HCT116 (cell line): ENCODE results near the gene CDH7. TPM values are rescaled to one million over a fixed set of nuclear protein-coding genes. Genes with fewer than 3 reads are reported as not detected.

Source experiments
- ATAC-seq: fragments of 200-7000 bp; cut with Tn5 transposase; 2 replicates; pipeline ENCODE4 v1.9.1; 2020; ENCODE audit warnings: mild to moderate bottlenecking, moderate library complexity
- BruUV-seq: library from RNA; stranded (reverse); fragments of 400-500 nt; replicated peaks from 2 replicates; lab custom pipeline; 2021; lab: Mats Ljungman, UMichigan
- CTCF ChIA-PET: fragments of 300-600 bp; sonication (Branson Sonifier 250); formaldehyde crosslinking; loops from one replicate; lab custom pipeline; 2021; ENCODE audit warnings: antibody characterized with exemption; lab: Charles Lee
- POLR2A ChIA-PET: fragments of 300-600, 350-600 bp; sonication (Branson Sonifier 250); formaldehyde crosslinking; loops from one replicate; lab custom pipeline; 2021; ENCODE audit warnings: antibody characterized with exemption; lab: Charles Lee
- RAD21 ChIA-PET, 2 experiments: fragments of 300-600 bp; sonication (Branson Sonifier 250); formaldehyde crosslinking; loops; one replicate each; lab custom pipeline; 2023; ENCODE audit warnings: low total read pairs in 2 of 2; ENCODE audit not compliant: uncharacterized antibody in 2 of 2, unreplicated experiment in 2 of 2, low non-redundant PET in 1 of 2; lab: Charles Lee
- DNase-seq: peaks from one replicate; pipeline ENCODE4 v3.0.0-alpha.2; 2010; ENCODE audit warnings: low read depth, low spot score
- H2AFZ ChIP-seq: fragments of 200-600 bp; shearing (Covaris generic), sonication (generic); 2 replicates; pipeline ENCODE4 v1.6.1; 2017; ENCODE audit warnings: low read depth, mixed run types, mixed read lengths, antibody characterized with exemption, low read length; ENCODE audit not compliant: poor library complexity, severe bottlenecking
- H3K27ac ChIP-seq: 2 replicates; pipeline ENCODE4 v1.5.1; 2012; ENCODE audit warnings: low read depth, low read length
- H3K27me3 ChIP-seq: fragments of 200-600 bp; sonication (generic); 2 replicates; pipeline ENCODE4 v1.6.1; 2016; ENCODE audit warnings: mixed run types, low read length, mixed read lengths; ENCODE audit not compliant: insufficient read depth
- H3K36me3 ChIP-seq, 2 experiments: fragments of 200-500 bp in 1 of 2; fragments of 200-600 bp in 1 of 2; sonication (Bioruptor generic) in 1 of 2; sonication (generic) in 1 of 2; 2 replicates each; pipeline versions ENCODE4 v1.5.1 to v1.6.1; 2014 to 2016; ENCODE audit warnings: low read length in 2 of 2, inconsistent platforms in 1 of 2, mixed read lengths in 1 of 2, mixed run types in 1 of 2; ENCODE audit not compliant: insufficient read depth in 2 of 2, control insufficient read depth in 1 of 2
- H3K4me1 ChIP-seq, 2 experiments: fragments of 200-600 bp in 1 of 2; sonication (generic) in 1 of 2; 2 replicates each; pipeline versions ENCODE4 v1.5.1 to v1.6.1; 2012 to 2017; ENCODE audit warnings: low read length in 2 of 2, inconsistent platforms in 1 of 2, mild to moderate bottlenecking in 1 of 2, mixed read lengths in 1 of 2, mixed run types in 1 of 2, moderate library complexity in 1 of 2; ENCODE audit not compliant: insufficient read depth in 2 of 2, control insufficient read depth in 1 of 2
- H3K4me2 ChIP-seq: fragments of 200-600 bp; sonication (generic); 2 replicates; pipeline ENCODE4 v1.6.1; 2017; ENCODE audit warnings: mixed run types, low read length, mixed read lengths
- H3K4me3 ChIP-seq, 2 experiments: fragments of 200-600 bp in 1 of 2; sonication (generic) in 1 of 2; replicated peaks in 1 of 2; 2 replicates each; pipeline ENCODE4 v1.5.1; 2011 to 2016; ENCODE audit warnings: low read length in 2 of 2, control low read depth in 1 of 2, low read depth in 1 of 2, mild to moderate bottlenecking in 1 of 2, mixed read lengths in 1 of 2, mixed run types in 1 of 2
- H3K79me2 ChIP-seq: fragments of 200-600 bp; sonication (generic); 2 replicates; pipeline ENCODE4 v1.6.1; 2017; ENCODE audit warnings: mild to moderate bottlenecking, mixed run types, low read length, moderate library complexity, mixed read lengths; ENCODE audit not compliant: insufficient read depth
- H3K9ac ChIP-seq: fragments of 200-600 bp; sonication (generic); 2 replicates; pipeline ENCODE4 v1.6.1; 2016; ENCODE audit warnings: low read length, mixed read lengths
- H3K9me2 ChIP-seq: fragments of 200-600 bp; sonication (generic), shearing (Covaris generic); 2 replicates; pipeline ENCODE4 v1.6.1; 2017; ENCODE audit warnings: mixed run types, mild to moderate bottlenecking, moderate library complexity; ENCODE audit not compliant: insufficient read depth
- H3K9me3 ChIP-seq, 2 experiments: fragments of 200-500 bp in 1 of 2; fragments of 200-600 bp in 1 of 2; sonication (Bioruptor generic) in 1 of 2; sonication (generic) in 1 of 2; 2 replicates each; pipeline ENCODE4 v1.6.1; 2014 to 2017; ENCODE audit warnings: low read length in 2 of 2, mixed read lengths in 2 of 2, inconsistent platforms in 1 of 2, low read depth in 1 of 2, mild to moderate bottlenecking in 1 of 2, mixed run types in 1 of 2, moderate library complexity in 1 of 2; ENCODE audit not compliant: control insufficient read depth in 1 of 2, insufficient read depth in 1 of 2
- H4K20me1 ChIP-seq: fragments of 200-600 bp; sonication (generic), shearing (Covaris generic); 2 replicates; pipeline ENCODE4 v1.6.1; 2017; ENCODE audit warnings: mixed run types, mild to moderate bottlenecking, moderate library complexity; ENCODE audit not compliant: insufficient read depth
- CBX3 ChIP-seq: IDR thresholded peaks from 2 replicates; pipeline ENCODE4 v1.6.1; 2012; ENCODE audit warnings: low read depth
- CEBPB ChIP-seq: IDR thresholded peaks from 2 replicates; pipeline ENCODE4 v1.6.1; 2012; ENCODE audit warnings: low read depth
- EZH2 ChIP-seq: fragments of 200-600 bp; sonication (generic); IDR thresholded peaks from 2 replicates; pipeline ENCODE4 v1.6.1; 2017; ENCODE audit warnings: antibody characterized with exemption, mixed run types
- JUND ChIP-seq: IDR thresholded peaks from 2 replicates; pipeline ENCODE4 v1.6.1; 2012
- POLR2A ChIP-seq: IDR thresholded peaks from 2 replicates; pipeline ENCODE4 v1.7.0; 2011; ENCODE audit warnings: borderline replicate concordance; ENCODE audit not compliant: insufficient read depth, insufficient read length; ENCODE audit errors: extremely low read depth
- RAD21 ChIP-seq: IDR thresholded peaks from 2 replicates; pipeline ENCODE4 v1.6.1; 2012; ENCODE audit warnings: low read depth, mild to moderate bottlenecking
- SIN3A ChIP-seq: IDR thresholded peaks from 2 replicates; pipeline ENCODE4 v1.6.1; 2012; ENCODE audit warnings: low read depth
- SP1 ChIP-seq: IDR thresholded peaks from 2 replicates; pipeline ENCODE4 v1.6.1; 2012; ENCODE audit warnings: low read depth
- SRF ChIP-seq: IDR thresholded peaks from 2 replicates; pipeline ENCODE4 v1.6.1; 2012; ENCODE audit warnings: low read depth
- YY1 ChIP-seq: IDR thresholded peaks from 2 replicates; pipeline ENCODE4 v1.6.1; 2011; ENCODE audit warnings: low read length, low read depth, moderate library complexity, mild to moderate bottlenecking; ENCODE audit not compliant: insufficient replicate concordance; ENCODE audit errors: extremely low read depth
- intact Hi-C: fragments of 100-400 bp; cut with micrococcal nuclease; formaldehyde crosslinking; loops from 2 replicates; pipeline ENCODE4 v1.10.0; 2022
- total RNA-seq: library from RNA; stranded (reverse); gene quantifications from one replicate; pipeline ENCODE4 v1.2.1, GENCODE V29; 2021; ENCODE audit not compliant: unreplicated experiment
- TF ChIP-seq, protein P1 (sequence below): IDR thresholded peaks from 2 replicates; pipeline ENCODE4 v1.6.1; 2012
- TF ChIP-seq, protein P2 (sequence below): IDR thresholded peaks from 2 replicates; pipeline ENCODE4 v1.6.1; 2012
- TF ChIP-seq, protein P3 (sequence below): IDR thresholded peaks from 2 replicates; pipeline ENCODE4 v1.6.1; 2012; ENCODE audit warnings: low read depth

The CDH7 gene
- total RNA-seq, 1 experiment from 2014 or later: not detected

DNA sequence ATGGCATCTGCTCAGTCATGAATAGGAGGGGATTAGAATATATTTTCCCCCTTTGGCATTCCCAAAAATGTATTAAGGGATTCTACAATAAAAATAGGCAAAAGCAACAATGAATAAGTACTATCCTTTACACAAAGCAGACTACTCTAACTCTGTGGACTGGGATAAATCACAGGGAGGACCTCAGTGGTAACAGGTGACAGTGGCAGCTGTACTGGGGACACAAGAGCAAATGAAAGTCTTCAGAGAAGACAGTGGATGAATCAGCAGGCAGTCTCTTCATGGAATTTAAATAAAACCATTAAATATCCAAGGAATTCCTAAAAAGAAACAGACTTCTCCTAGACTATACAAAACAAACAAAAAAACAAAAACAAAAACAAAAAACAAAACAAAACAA, 4.8 kb downstream of the CDH7 start:
- no TSS peak for BruUV-seq
- Histone ChIP-seq H2AFZ (no peak overlapping the region), H3K79me2 (no peaks in the 10 kb centered on the region), H3K9ac (no peak overlapping the region), H3K9me2 (no peaks in the 10 kb centered on the region), H4K20me1 (no peaks in the 10 kb centered on the region), H3K27me3 (no peaks in the 10 kb centered on the region), H3K27ac (no peak overlapping the region), H3K36me3 (no peaks in the 10 kb centered on the region), H3K4me3 (no peak overlapping the region), H3K4me1 (no peaks in the 10 kb centered on the region), H3K4me2 (no peak overlapping the region), H3K9me3 (peaks cover 13 to 17% of the 10 kb centered on the region in 2 experiments; a peak in 3 of 4 replicates)
- DNase-seq (no peak), ATAC-seq (no peak)
- ChIA-PET POLR2A (no interaction called here), CTCF (no interaction called here), RAD21 (no interaction called here)
- intact Hi-C loops: no loop called here
- TF ChIP-seq, protein P1, sequence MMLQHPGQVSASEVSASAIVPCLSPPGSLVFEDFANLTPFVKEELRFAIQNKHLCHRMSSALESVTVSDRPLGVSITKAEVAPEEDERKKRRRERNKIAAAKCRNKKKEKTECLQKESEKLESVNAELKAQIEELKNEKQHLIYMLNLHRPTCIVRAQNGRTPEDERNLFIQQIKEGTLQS: no peak
- TF ChIP-seq JUND (no peak), EZH2 (no peak), CBX3 (no peak), POLR2A (no peak), YY1 (no peak)

DNA sequence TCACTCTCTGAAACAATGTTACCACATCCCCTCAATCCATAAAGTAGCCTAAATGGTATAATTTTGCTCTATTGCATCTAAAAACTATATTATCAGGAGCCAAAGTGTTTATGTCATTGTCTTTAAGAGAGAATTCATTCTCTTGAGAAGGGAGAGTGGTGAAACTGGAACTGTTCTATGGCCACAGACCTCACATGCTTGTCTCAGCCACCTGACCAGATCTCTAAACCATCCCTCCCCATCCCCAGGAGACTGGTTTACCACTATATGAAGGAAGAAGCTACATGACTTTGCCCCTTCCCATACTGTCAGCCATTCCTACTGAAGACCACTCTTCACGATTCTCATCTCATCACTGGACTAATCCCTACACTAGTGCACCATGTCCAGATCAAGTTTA, 9.6 kb downstream of the CDH7 start:
- Histone ChIP-seq H2AFZ (no peak overlapping the region), H3K4me3 (no peak overlapping the region), H3K79me2 (no peaks in the 10 kb centered on the region), H3K36me3 (no peaks in the 10 kb centered on the region), H3K4me2 (no peak overlapping the region), H3K9me3 (peaks cover 8 to 11% of the 10 kb centered on the region in 2 experiments; a peak in 3 of 4 replicates), H3K4me1 (no peaks in the 10 kb centered on the region), H3K9ac (no peak overlapping the region), H3K9me2 (no peaks in the 10 kb centered on the region), H3K27ac (no peak overlapping the region), H4K20me1 (no peaks in the 10 kb centered on the region), H3K27me3 (no peaks in the 10 kb centered on the region)
- RAD21 ChIA-PET: no interaction called here
- ATAC-seq: no peak
- CTCF ChIA-PET: no interaction called here
- POLR2A ChIA-PET: no interaction called here
- intact Hi-C loops: no loop called here
- no TSS peak for BruUV-seq
- TF ChIP-seq, protein P2, sequence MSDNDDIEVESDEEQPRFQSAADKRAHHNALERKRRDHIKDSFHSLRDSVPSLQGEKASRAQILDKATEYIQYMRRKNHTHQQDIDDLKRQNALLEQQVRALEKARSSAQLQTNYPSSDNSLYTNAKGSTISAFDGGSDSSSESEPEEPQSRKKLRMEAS: no peak
- TF ChIP-seq CEBPB (no peak), SIN3A (no peak), CBX3 (no peak), SRF (no peak), YY1 (no peak), RAD21 (no peak), SP1 (no peak), JUND (no peak)
- TF ChIP-seq, protein P3, sequence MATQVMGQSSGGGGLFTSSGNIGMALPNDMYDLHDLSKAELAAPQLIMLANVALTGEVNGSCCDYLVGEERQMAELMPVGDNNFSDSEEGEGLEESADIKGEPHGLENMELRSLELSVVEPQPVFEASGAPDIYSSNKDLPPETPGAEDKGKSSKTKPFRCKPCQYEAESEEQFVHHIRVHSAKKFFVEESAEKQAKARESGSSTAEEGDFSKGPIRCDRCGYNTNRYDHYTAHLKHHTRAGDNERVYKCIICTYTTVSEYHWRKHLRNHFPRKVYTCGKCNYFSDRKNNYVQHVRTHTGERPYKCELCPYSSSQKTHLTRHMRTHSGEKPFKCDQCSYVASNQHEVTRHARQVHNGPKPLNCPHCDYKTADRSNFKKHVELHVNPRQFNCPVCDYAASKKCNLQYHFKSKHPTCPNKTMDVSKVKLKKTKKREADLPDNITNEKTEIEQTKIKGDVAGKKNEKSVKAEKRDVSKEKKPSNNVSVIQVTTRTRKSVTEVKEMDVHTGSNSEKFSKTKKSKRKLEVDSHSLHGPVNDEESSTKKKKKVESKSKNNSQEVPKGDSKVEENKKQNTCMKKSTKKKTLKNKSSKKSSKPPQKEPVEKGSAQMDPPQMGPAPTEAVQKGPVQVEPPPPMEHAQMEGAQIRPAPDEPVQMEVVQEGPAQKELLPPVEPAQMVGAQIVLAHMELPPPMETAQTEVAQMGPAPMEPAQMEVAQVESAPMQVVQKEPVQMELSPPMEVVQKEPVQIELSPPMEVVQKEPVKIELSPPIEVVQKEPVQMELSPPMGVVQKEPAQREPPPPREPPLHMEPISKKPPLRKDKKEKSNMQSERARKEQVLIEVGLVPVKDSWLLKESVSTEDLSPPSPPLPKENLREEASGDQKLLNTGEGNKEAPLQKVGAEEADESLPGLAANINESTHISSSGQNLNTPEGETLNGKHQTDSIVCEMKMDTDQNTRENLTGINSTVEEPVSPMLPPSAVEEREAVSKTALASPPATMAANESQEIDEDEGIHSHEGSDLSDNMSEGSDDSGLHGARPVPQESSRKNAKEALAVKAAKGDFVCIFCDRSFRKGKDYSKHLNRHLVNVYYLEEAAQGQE: no peak
- TF ChIP-seq, protein P1: no peak
- DNase-seq: no peak
